GM18868 (cell line): ENCODE data around the gene OR2M7.
A peak's percentile ranks its signal among the peaks of the same experiment; 100 is the strongest.
"Not testable (repeated sequence)": the region's sequence is repeated elsewhere in the genome, so short reads cannot be mapped to it uniquely, and the experiment has no call there.

Experiments used
- ATAC-seq: cut with Tn5 transposase; IDR thresholded peaks from one replicate; pipeline ENCODE4 v1.9.1; 2021; ENCODE audit warnings: mild to moderate bottlenecking, moderate library complexity; ENCODE audit not compliant: unreplicated experiment

The OR2M7 gene

GRCh38 chr1:248324468-248324867, at the start of gene OR2M7:
TSS of gene OR2M7 (minus strand) at chr1:248324568. CDS start at chr1:248324568, 0 bp downstream.
- ATAC-seq, result no peak

- no peak for ATAC-seq
These were observed 49.4 kb upstream of the OR2M7 start for GRCh38 chr1:248373761-248374160.

- ATAC-seq, result peak; percentile 73
These were observed 48.0 kb upstream of the OR2M7 start for GRCh38 chr1:248372394-248372793.

GRCh38 chr1:248366609-248367008, 42.2 kb upstream of the OR2M7 start:
- no peak for ATAC-seq

- no peak for ATAC-seq
These were observed 36.9 kb upstream of the OR2M7 start, which contains the start of gene OR2T4 for GRCh38 chr1:248361121-248361715. TSS of gene OR2T4 (plus strand) at chr1:248361665. CDS start at chr1:248361665, 0 bp downstream.

GRCh38 chr1:248359415-248359814, 35.0 kb upstream of the OR2M7 start:
- no peak for ATAC-seq

GRCh38 chr1:248348475-248348874, 24.1 kb upstream of the OR2M7 start, which contains the start of gene OR14C36:
TSS of gene OR14C36 (plus strand) at chr1:248348775. CDS start at chr1:248348775, 0 bp downstream.
- no peak for ATAC-seq

- no peak for ATAC-seq
These were observed 19.1 kb upstream of the OR2M7 start for GRCh38 chr1:248343451-248343850.

- ATAC-seq, result no peak
These were observed 7.6 kb downstream of the OR2M7 start for GRCh38 chr1:248316796-248317195.

- ATAC-seq, result not testable (repeated sequence)
These were observed 17.6 kb downstream of the OR2M7 start for GRCh38 chr1:248306740-248307139.

- no peak for ATAC-seq
These were observed 18.3 kb downstream of the OR2M7 start for GRCh38 chr1:248306103-248306502.

- not testable (repeated sequence) for ATAC-seq
These were observed 18.7 kb downstream of the OR2M7 start for GRCh38 chr1:248305672-248306071.

GRCh38 chr1:248303324-248303723, 21.0 kb downstream of the OR2M7 start, which contains the start of gene OR2T12:
TSS of gene OR2T12 (minus strand) at chr1:248303424. CDS start at chr1:248295578, 7,846 bp downstream.
- no peak for ATAC-seq

- ATAC-seq, result no peak
These were observed 36.0 kb downstream of the OR2M7 start for GRCh38 chr1:248288391-248288790.

GRCh38 chr1:248277876-248278275, 46.5 kb downstream of the OR2M7 start, which contains the start of gene OR2T33:
TSS of gene OR2T33 (minus strand) at chr1:248277976. CDS start at chr1:248273814, 4,162 bp downstream.
- ATAC-seq, result no peak
